IMR-90 (cell line): ENCODE measurements around the gene COL25A1. TPM values are rescaled to one million over a fixed set of nuclear protein-coding genes. Genes with fewer than 3 reads are reported as not detected.

Experiments used
- ATAC-seq: fragments of 200-7000 bp; cut with Tn5 transposase; 2 replicates; pipeline ENCODE4 v1.9.1; 2020; ENCODE audit warnings: low read depth, mild to moderate bottlenecking, moderate library complexity
- BruUV-seq: library from RNA; stranded (reverse); fragments of 400-500 nt; replicated peaks from 2 replicates; lab custom pipeline; 2021; lab: Mats Ljungman, UMichigan
- CTCF ChIA-PET: fragments of 300-600 bp; formaldehyde crosslinking; extraction: SDS; loops from one replicate; lab custom pipeline; 2021; ENCODE audit warnings: antibody characterized with exemption; lab: Yijun Ruan, JAX
- POLR2A ChIA-PET: fragments of 300-600 bp; sonication (Branson Sonifier 250); formaldehyde crosslinking; loops from one replicate; lab custom pipeline; 2022; ENCODE audit warnings: antibody characterized with exemption; ENCODE audit not compliant: unreplicated experiment; lab: Charles Lee
- DNase-seq: peaks from one replicate; pipeline ENCODE4 v3.0.0; 2013
- H2AFZ ChIP-seq: replicated peaks from 2 replicates; pipeline ENCODE3; 2013; ENCODE audit warnings: low read length, mild to moderate bottlenecking; ENCODE audit not compliant: poor library complexity
- H2AK5ac ChIP-seq: 2 replicates; pipeline ENCODE4 v1.6.1; 2013; ENCODE audit warnings: low read depth, low read length, inconsistent platforms
- H2AK9ac ChIP-seq: replicated peaks from 2 replicates; pipeline ENCODE3; 2013; ENCODE audit warnings: mild to moderate bottlenecking, low read depth, low read length, moderate library complexity; ENCODE audit not compliant: poor library complexity
- H2BK120ac ChIP-seq: 2 replicates; pipeline ENCODE4 v1.6.1; 2013; ENCODE audit warnings: low read depth, low read length, inconsistent platforms
- H2BK15ac ChIP-seq: 3 replicates; pipeline ENCODE4 v1.6.1; 2013; ENCODE audit warnings: low read depth, low read length, inconsistent platforms
- H2BK20ac ChIP-seq: 2 replicates; pipeline ENCODE4 v1.6.1; 2013; ENCODE audit warnings: low read depth, mild to moderate bottlenecking, inconsistent platforms, low read length, moderate library complexity
- H2BK5ac ChIP-seq: 2 replicates; pipeline ENCODE4 v1.6.1; 2013; ENCODE audit warnings: mild to moderate bottlenecking, low read depth, low read length, inconsistent platforms; ENCODE audit not compliant: poor library complexity, severe bottlenecking
- H3K14ac ChIP-seq: replicated peaks from 2 replicates; pipeline ENCODE4 v1.6.1; 2013; ENCODE audit warnings: low read depth, low read length, inconsistent platforms
- H3K18ac ChIP-seq: 2 replicates; pipeline ENCODE4 v1.6.1; 2013; ENCODE audit warnings: low read depth, low read length, control low read depth
- H3K23ac ChIP-seq: 2 replicates; pipeline ENCODE4 v1.6.1; 2013; ENCODE audit warnings: low read depth, low read length, inconsistent platforms
- H3K27ac ChIP-seq: 2 replicates; pipeline ENCODE4 v1.5.1; 2013; ENCODE audit warnings: mild to moderate bottlenecking, control low read depth, low read length; ENCODE audit not compliant: insufficient read depth
- H3K27me3 ChIP-seq: 2 replicates; pipeline ENCODE4 v1.6.1; 2013; ENCODE audit warnings: low read length; ENCODE audit not compliant: control insufficient read depth, insufficient read depth
- H3K36me3 ChIP-seq: 2 replicates; pipeline ENCODE4 v1.6.1; 2013; ENCODE audit warnings: low read length, mixed read lengths; ENCODE audit not compliant: control insufficient read depth, insufficient read depth
- H3K4ac ChIP-seq: 2 replicates; pipeline ENCODE4 v1.6.1; 2013; ENCODE audit warnings: low read depth, low read length, inconsistent platforms
- H3K4me1 ChIP-seq: 2 replicates; pipeline ENCODE4 v1.6.1; 2013; ENCODE audit warnings: low read length, mixed read lengths; ENCODE audit not compliant: control insufficient read depth, insufficient read depth
- H3K4me2 ChIP-seq: 2 replicates; pipeline ENCODE4 v1.6.1; 2013; ENCODE audit warnings: low read depth, mild to moderate bottlenecking, control low read depth, low read length, moderate library complexity
- H3K4me3 ChIP-seq: 2 replicates; pipeline ENCODE4 v1.5.1; 2013; ENCODE audit warnings: low read depth, mild to moderate bottlenecking, control low read depth, low read length, moderate library complexity; ENCODE audit not compliant: insufficient read depth
- H3K56ac ChIP-seq: 2 replicates; pipeline ENCODE4 v1.6.1; 2013; ENCODE audit warnings: low read length, inconsistent platforms; ENCODE audit not compliant: insufficient read depth; ENCODE audit errors: extremely low read depth
- H3K79me1 ChIP-seq, 2 experiments: 2 replicates each; pipeline ENCODE4 v1.6.1; 2013; ENCODE audit warnings: low read length in 2 of 2, inconsistent platforms in 1 of 2, low read depth in 1 of 2
- H3K9ac ChIP-seq: 2 replicates; pipeline ENCODE4 v1.6.1; 2013; ENCODE audit warnings: low read depth, low read length, control low read depth
- H3K9me1 ChIP-seq: 2 replicates; pipeline ENCODE4 v1.6.1; 2013; ENCODE audit warnings: low read length, inconsistent platforms; ENCODE audit not compliant: insufficient read depth
- H3K9me3 ChIP-seq: 2 replicates; pipeline ENCODE4 v1.6.1; 2013; ENCODE audit warnings: low read length; ENCODE audit not compliant: control insufficient read depth, insufficient read depth
- H4K20me1 ChIP-seq: 2 replicates; pipeline ENCODE4 v1.6.1; 2013; ENCODE audit warnings: low read length, inconsistent platforms; ENCODE audit not compliant: insufficient read depth
- H4K5ac ChIP-seq: 2 replicates; pipeline ENCODE4 v1.6.1; 2013; ENCODE audit warnings: mild to moderate bottlenecking, low read depth, low read length, control low read depth
- H4K8ac ChIP-seq, 2 experiments: 2 replicates each; pipeline ENCODE4 v1.6.1; 2013; ENCODE audit warnings: low read depth in 2 of 2, low read length in 2 of 2, control low read depth in 1 of 2, inconsistent platforms in 1 of 2
- H4K91ac ChIP-seq: 2 replicates; pipeline ENCODE4 v1.6.1; 2013; ENCODE audit warnings: low read depth, low read length, inconsistent platforms; ENCODE audit not compliant: insufficient read depth
- BHLHE40 ChIP-seq: fragments of 150-350 bp; IDR thresholded peaks from 2 replicates; pipeline ENCODE4 v1.6.1; 2016; ENCODE audit warnings: mild to moderate bottlenecking, low read depth, low read length
- CEBPB ChIP-seq: IDR thresholded peaks from 2 replicates; pipeline ENCODE4 v1.6.1; 2012; ENCODE audit warnings: low read depth, low read length, improper control_type of control experiment
- CHD1 ChIP-seq: IDR thresholded peaks from 2 replicates; pipeline ENCODE4 v1.6.1; 2012; ENCODE audit warnings: low read depth, low read length, improper control_type of control experiment
- ELK1 ChIP-seq: fragments of 150-350 bp; IDR thresholded peaks from 2 replicates; pipeline ENCODE4 v1.6.1; 2016; ENCODE audit warnings: low read depth, mild to moderate bottlenecking, low read length, moderate library complexity, borderline replicate concordance
- FOS ChIP-seq: fragments of 150-350 bp; IDR thresholded peaks from 2 replicates; pipeline ENCODE4 v1.6.1; 2016; ENCODE audit warnings: low read depth, low read length
- MAFK ChIP-seq: IDR thresholded peaks from 2 replicates; pipeline ENCODE4 v1.6.1; 2012; ENCODE audit warnings: low read depth, low read length, improper control_type of control experiment
- MAZ ChIP-seq: IDR thresholded peaks from 2 replicates; pipeline ENCODE4 v1.6.1; 2012; ENCODE audit warnings: low read depth, mild to moderate bottlenecking, low read length, improper control_type of control experiment, moderate library complexity, borderline replicate concordance
- MXI1 ChIP-seq: IDR thresholded peaks from 2 replicates; pipeline ENCODE4 v1.6.1; 2012; ENCODE audit warnings: low read depth, mild to moderate bottlenecking, low read length, moderate library complexity, borderline replicate concordance
- NFE2L2 ChIP-seq: fragments of 150-350 bp; IDR thresholded peaks from 2 replicates; pipeline ENCODE4 v1.6.1; 2016; ENCODE audit warnings: low read depth, mild to moderate bottlenecking, low read length
- POLR2A ChIP-seq: IDR thresholded peaks from 2 replicates; pipeline ENCODE4 v1.6.1; 2012; ENCODE audit warnings: mild to moderate bottlenecking, low read depth, low read length
- RAD21 ChIP-seq: IDR thresholded peaks from 2 replicates; pipeline ENCODE4 v1.6.1; 2012; ENCODE audit warnings: low read length, improper control_type of control experiment
- RCOR1 ChIP-seq: IDR thresholded peaks from 2 replicates; pipeline ENCODE4 v1.6.1; 2012; ENCODE audit warnings: mild to moderate bottlenecking, low read length, improper control_type of control experiment; ENCODE audit not compliant: insufficient replicate concordance
- RFX5 ChIP-seq: IDR thresholded peaks from 2 replicates; pipeline ENCODE4 v1.8.0; 2012; ENCODE audit warnings: low read depth, mild to moderate bottlenecking, low read length, moderate library complexity
- SMC3 ChIP-seq: fragments of 150-350 bp; IDR thresholded peaks from 2 replicates; pipeline ENCODE4 v1.6.1; 2016; ENCODE audit warnings: low read depth, mild to moderate bottlenecking, antibody characterized with exemption, low read length, moderate library complexity
- WGBS, 2 experiments: methylation state at CpG; one replicate each; pipeline versions ENCODE4 v1.1.5 to v1.1.7; 2013; ENCODE audit warnings: missing lambda C conversion rate in 2 of 2; ENCODE audit not compliant: insufficient read length in 1 of 2; ENCODE audit errors: extremely low coverage in 2 of 2; 5-methylcytosine and 5-hydroxymethylcytosine counted together
- dilution Hi-C: fragments of 300-500 bp; cut with HindIII; formaldehyde crosslinking; loops from one replicate; pipeline ENCODE4 v1.14.3; 2018; ENCODE audit warnings: low sequenced_read_pairs; ENCODE audit not compliant: unreplicated experiment
- in situ Hi-C: fragments of 300-500 bp; cut with MboI; formaldehyde crosslinking; loops from 3 replicates; pipeline ENCODE4 v1.14.3; 2019; ENCODE audit warnings: low sequenced_read_pairs, inconsistent platforms, mixed read lengths
- intact Hi-C: fragments of 100-400 bp; cut with micrococcal nuclease; formaldehyde crosslinking; loops from 2 replicates; pipeline ENCODE4 v1.10.0; 2022
- polyA plus RNA-seq, 3 experiments: library from polyadenylated mRNA; depleted of rRNA; stranded (reverse); fragments of >200 nt; gene quantifications; 2 replicates each; pipeline ENCODE4 v1.2.3, GENCODE V29; 2012; ENCODE audit warnings: low replicate concordance in 1 of 3
- total RNA-seq: library from RNA; depleted of rRNA; stranded (reverse); fragments of >200 nt; gene quantifications from 2 replicates; pipeline ENCODE4 v1.2.3, GENCODE V29; 2012
- TF ChIP-seq, protein P1 (sequence below): conservative IDR thresholded peaks from 2 replicates; pipeline ENCODE4 v1.5.1; 2012; ENCODE audit warnings: mild to moderate bottlenecking, low read depth, low read length, improper control_type of control experiment

Gene COL25A1
- total and polyA plus RNA-seq, 2 of the 4 experiments (the other 2 are of a cell fraction), result under 0.01 to 0.05 TPM

DNA sequence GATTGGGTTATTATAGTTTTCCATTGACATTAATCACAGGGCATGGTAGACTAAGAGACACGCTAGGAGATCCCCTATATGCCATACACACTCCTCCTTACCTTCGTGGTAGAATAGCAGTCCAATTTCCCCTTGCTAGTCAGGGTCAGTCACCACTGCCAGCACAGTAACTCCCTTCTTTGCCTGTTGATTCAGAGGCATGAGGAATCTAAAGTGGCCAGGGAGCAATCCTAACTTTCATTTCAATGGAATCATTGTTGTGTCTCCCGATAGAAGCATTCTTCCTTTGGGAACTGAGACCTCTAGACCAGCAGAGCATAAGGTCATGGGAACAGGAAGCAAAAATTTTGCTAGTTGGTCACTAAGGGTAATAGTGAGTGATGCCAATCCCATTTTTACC lies 51.1 kb downstream of the COL25A1 start:
- Histone ChIP-seq H3K14ac (no peak overlapping the region), H2BK5ac (no peak overlapping the region), H4K20me1 (no peaks in the 10 kb centered on the region), H3K9me3 (no peaks in the 10 kb centered on the region), H3K9me1 (no peaks in the 10 kb centered on the region), H2AFZ (no peak overlapping the region), H2AK9ac (no peak overlapping the region), H4K8ac (no peak overlapping the region), H3K79me1 (no peaks in the 10 kb centered on the region), H3K27me3 (no peaks in the 10 kb centered on the region), H3K18ac (no peak overlapping the region), H3K56ac (no peak overlapping the region), H3K23ac (no peak overlapping the region), H3K9ac (no peak overlapping the region), H4K91ac (no peak overlapping the region), H3K36me3 (no peaks in the 10 kb centered on the region), H3K4me3 (no peak overlapping the region), H2BK20ac (no peak overlapping the region), H3K4me1 (no peaks in the 10 kb centered on the region), H2BK120ac (no peak overlapping the region), H2BK15ac (no peak overlapping the region), H4K5ac (no peak overlapping the region), H3K4me2 (no peak overlapping the region), H3K27ac (no peak overlapping the region), H3K4ac (no peak overlapping the region), H2AK5ac (no peak overlapping the region)
- ATAC-seq (no peak), DNase-seq (no peak)
- WGBS, 2 experiments, result no CpG with 5 or more reads among the region's 3 CpGs
- ChIA-PET POLR2A (no interaction called here), CTCF (no interaction called here)
- no TSS peak for BruUV-seq
- intact Hi-C loops (no loop called here), dilution Hi-C loops (no loop called here), in situ Hi-C loops (no loop called here)
- TF ChIP-seq FOS (no peak), MAZ (no peak), RFX5 (no peak), MXI1 (no peak), CHD1 (no peak), POLR2A (no peak), ELK1 (no peak), RAD21 (no peak), RCOR1 (no peak), SMC3 (no peak), MAFK (no peak), NFE2L2 (no peak), BHLHE40 (no peak), CEBPB (no peak)
- TF ChIP-seq, protein P1, sequence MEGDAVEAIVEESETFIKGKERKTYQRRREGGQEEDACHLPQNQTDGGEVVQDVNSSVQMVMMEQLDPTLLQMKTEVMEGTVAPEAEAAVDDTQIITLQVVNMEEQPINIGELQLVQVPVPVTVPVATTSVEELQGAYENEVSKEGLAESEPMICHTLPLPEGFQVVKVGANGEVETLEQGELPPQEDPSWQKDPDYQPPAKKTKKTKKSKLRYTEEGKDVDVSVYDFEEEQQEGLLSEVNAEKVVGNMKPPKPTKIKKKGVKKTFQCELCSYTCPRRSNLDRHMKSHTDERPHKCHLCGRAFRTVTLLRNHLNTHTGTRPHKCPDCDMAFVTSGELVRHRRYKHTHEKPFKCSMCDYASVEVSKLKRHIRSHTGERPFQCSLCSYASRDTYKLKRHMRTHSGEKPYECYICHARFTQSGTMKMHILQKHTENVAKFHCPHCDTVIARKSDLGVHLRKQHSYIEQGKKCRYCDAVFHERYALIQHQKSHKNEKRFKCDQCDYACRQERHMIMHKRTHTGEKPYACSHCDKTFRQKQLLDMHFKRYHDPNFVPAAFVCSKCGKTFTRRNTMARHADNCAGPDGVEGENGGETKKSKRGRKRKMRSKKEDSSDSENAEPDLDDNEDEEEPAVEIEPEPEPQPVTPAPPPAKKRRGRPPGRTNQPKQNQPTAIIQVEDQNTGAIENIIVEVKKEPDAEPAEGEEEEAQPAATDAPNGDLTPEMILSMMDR, result no peak
